SKM-1 (cell line): ENCODE measurements around the gene MNDA.
"Not testable (repeated sequence)": the region's sequence is repeated elsewhere in the genome, so short reads cannot be mapped to it uniquely, and the experiment has no call there.

Experiments
- DNase-seq: peaks from one replicate; lab custom pipeline; 2025; ENCODE audit not compliant: unreplicated experiment; lab: John Stamatoyannopoulos, UW

Gene MNDA

GRCh38 chr1:158836038-158836437 lies 4.9 kb downstream of the MNDA start:
- DNase-seq, result no peak

- no peak for DNase-seq
These were observed 7.5 kb downstream of the MNDA start for GRCh38 chr1:158838660-158839059.

GRCh38 chr1:158839566-158839965 lies 8.4 kb downstream of the MNDA start:
- no peak for DNase-seq

- DNase-seq, result no peak
These were observed 9.1 kb downstream of the MNDA start for GRCh38 chr1:158840236-158840635.

GRCh38 chr1:158864595-158864994 lies 33.4 kb downstream of the MNDA start:
- DNase-seq, result no peak

- not testable (repeated sequence) for DNase-seq
These were observed 39.3 kb downstream of the MNDA start for GRCh38 chr1:158870438-158870837.

- no peak for DNase-seq
These were observed 42.0 kb downstream of the MNDA start for GRCh38 chr1:158873141-158873540.

GRCh38 chr1:158893654-158894053 lies 62.5 kb downstream of the MNDA start:
- DNase-seq, result no peak

GRCh38 chr1:158898722-158899121 lies 67.6 kb downstream of the MNDA start:
- DNase-seq, result no peak
